UCSD-AML1 (cell line): ENCODE measurements around the gene SH2D2A.
A peak's percentile ranks its signal among the peaks of the same experiment; 100 is the strongest.

Experiments used
- DNase-seq: peaks from one replicate; lab custom pipeline; 2025; ENCODE audit not compliant: unreplicated experiment; lab: John Stamatoyannopoulos, UW

Gene SH2D2A

DNA sequence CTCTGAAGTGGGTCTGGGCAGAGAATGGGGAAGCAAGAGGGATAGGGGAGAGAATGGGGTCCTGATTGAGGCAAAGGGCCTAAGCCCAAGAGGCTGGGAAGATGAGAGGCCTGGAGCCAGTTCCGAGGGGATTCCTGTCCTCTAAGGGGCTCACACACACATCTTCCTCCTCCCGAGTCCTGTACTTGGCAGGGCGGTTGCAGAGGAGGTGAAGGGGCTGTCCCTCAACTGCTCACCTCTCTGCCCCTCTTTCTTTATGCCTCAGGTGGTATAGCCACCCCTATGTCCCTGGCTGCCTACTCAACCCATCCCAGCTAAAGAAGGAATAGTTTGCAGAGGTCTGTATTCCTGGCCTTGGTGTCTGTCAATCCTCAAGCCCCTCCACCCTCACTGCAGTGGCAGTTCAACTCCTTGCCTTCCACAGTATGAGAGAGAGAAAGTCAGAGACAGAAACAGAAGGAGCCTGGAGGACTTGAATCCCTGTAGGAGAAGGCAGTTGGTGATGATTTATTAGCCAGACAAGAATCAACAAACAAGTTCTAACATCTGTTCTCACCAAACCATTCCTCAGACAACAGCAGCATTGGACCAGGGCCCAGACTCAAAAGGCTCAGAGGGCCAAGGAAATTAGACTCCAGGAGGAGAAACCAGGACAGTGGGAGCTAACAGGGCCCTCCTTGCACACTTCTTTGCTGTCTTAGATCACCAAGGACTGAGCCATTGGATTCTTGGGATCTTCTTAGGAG lies 10.7 kb downstream of the SH2D2A start:
- DNase-seq: no peak

DNA sequence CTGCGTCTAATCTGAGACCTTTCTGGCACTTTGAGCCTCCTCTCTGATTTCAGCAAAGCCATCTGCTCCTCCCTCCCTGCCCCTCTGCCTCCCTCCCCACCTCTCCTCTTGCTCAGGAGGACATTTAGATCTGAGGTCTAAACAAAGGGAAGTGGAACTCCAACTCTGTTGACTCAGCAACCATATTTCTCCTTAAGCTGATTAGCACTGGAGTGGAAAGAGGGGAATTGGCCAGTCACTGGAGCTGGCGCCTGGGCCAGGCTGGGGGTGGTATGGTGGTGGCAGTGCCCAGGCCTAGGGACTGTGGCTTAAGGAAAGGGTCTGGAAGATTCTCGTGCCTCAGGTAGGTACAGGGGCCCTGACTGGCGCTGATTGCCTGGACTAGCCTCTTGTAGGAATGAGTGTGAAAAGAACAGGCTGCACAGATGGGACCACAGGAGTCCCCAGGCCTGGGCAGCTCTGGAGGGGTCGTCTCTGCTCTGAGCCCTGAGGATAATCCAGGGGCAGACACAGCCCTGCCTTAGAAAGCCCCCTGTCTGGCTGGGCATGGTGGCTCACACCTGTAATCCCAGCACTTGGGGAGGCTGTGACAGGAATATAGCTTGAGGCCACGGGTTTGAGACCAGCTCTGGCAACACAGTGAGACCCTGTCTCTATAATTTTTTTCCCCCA lies 11.9 kb downstream of the SH2D2A start:
- DNase-seq: peak; percentile 54

DNA sequence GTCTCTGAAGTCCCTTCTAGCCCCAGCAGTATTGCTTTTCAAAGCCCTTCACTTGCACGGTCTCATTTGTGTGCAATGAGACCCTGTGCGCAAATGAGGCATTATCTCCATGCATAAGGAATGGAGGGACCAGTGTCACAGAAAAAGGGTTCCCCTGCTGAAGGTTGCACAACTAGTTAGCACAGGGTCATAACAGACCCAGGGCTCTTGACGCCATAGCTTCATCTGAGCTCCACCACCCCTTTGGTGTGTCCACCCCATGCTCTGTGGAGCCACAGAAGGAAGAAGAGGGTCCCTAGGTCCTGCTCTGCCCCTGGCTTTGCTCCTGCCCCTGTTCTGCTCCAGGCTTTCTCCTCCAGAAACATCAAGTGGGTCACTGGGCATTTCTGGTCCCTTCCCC lies 12.6 kb downstream of the SH2D2A start:
- no peak for DNase-seq

DNA sequence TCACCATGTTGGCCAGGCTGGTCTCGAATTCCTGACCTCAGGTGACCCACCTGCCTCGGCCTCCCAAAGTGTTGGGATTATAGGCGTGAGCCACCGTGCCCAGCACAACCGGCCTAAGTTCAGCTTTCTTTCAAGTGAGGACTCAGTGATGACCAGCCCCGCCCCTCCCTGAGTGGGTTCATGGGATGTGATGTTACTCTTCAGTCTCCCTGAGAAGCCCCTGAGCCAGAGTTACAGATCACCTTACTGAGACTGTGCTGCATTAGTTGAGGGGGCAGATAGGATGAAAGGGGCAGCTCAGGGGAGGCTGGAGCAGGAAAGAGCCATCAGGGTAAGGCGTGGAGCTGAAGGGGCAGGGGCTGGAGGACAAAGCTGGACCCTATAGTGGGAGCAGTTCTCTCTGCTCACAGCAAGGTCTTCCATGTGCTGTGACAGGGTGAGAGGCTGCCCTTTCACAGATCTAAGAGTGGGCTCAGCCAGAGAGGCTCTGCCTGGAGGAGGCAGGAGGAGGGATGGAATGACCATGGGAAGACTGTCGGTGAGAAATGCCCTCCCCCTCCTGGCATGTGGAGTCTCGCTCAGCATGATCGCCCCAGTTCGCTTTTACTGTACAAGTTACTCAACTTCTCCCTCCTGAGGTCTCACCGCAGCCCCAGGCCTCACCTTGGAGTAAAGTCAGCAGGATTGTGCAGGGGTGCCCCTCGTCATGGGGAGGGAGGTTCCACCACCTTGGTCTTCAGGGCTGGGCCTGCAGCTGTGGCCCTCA lies 13.4 kb downstream of the SH2D2A start:
- DNase-seq: no peak

DNA sequence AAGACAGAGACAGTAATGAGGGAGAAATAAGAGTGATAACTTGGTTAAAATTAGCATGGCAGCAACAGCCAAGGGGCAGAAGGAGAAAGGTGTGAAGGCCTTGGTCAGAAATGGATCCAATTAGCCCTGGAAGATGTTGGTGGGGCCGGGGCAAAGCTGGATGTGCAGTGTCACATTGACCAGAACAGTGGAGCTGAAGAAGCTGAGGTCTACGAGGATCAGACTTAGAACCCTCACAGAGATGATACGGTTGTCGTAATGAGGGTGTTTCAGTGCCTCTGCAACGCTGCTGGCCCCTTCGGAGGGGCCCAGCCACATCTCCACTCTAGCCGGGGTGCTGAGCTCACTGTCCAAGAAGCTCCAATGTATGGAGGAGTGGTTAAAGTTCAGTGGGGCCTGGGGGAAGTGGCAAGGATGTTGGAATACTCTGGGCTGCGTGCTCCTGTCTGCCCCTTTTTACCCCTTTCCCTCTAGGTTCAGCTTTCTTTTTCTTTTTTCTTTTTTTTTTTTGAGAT lies 14.2 kb downstream of the SH2D2A start:
- DNase-seq: no peak

DNA sequence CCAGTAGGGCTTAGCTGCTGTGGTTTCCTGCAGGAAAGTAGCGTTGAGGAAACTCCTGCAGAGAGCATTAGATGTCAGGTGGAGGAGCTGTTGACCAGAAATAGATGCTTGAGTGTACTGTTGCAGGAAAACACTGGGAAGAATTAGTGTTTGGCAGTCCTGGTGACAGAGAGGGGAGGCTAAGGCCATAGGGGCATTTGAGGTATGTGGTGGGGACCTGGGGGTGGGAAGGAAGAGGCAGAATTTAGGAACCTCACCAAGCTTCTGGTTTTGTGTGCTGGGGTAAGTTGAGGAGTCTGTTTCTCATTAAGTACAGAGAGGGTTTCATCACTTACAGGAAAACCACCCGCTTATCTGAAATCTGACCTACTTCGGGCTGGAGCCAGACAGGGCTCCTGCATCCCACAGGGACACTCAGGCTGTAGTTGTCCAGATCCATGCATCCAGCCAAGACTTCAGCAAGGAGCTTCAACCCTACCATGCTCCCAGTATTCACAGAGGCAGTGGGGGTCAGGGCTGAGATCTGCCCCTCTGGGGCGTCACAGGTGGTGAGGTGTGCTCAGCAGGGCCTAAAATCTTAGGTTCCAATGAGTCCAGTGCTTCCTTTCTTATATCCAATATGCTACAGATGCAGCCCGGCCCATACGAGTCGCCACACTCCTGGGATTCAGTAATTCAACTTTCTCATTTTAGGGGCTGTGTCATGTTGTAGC lies 15.1 kb downstream of the SH2D2A start:
- DNase-seq: peak; percentile 46

DNA sequence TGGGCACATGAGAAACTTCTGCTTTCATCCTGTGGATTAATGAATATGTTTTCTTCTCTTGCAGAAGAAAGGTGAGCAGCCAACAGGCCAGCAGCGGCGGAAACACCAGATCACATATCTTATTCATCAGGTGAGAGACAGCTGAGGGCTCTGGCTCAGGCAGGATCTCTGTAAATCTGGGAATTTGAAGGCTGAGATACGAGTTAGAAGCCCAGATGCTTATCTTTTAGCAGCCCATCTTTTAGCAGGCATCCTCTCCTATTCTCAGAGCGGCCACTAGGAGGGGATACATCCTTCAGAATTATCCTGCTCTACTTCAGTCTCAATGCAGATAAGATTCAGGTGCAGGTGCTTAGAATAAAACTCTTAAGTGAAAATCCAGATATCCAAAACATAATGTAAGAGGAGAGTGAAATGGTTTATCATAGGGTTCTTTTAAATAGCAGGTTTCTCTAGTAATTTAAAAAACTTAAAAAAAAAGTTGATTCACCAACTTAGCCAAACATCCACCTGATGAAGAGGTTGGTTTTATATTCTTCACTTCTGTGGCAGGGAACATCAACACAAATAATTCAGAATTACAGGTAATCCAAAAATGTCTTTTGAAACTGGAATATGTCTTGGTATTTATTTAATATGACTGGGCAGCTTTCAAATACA lies 19.3 kb downstream of the SH2D2A start:
- DNase-seq: no peak

DNA sequence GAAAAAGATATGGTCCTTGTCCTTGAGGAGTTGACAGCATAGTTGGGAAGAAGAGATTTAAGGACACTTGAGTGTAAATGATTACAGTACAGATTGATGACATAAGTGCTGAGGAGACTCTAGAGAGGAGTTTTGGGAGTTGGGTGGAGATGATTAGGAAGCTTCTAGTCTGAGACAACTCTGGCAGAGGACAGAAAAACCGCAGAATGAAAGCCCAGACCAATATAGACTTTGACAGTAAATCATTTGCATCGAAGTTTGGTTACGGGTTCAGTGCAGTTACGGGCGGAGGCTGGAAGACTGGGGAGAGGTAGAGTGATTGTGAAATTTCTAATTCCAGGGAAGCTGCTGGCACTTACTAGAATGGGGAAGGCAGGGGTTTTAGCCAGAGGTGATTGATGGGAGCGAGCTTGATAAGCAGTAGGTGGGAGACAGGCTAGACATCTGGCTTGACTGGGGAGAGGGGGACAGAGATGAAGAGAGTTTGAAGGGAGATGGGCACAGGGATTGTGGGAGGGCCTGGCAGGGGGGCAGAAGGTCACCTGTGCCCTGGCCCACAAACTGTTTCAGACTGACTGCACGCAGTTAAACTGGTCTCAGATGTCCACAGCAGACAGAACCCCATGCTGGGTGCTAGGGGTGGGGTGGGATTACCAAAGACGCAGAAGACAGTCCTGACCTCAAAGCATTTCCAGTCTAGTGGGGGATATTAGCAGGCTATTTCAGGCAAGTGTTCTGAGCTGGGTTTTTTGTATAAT lies 20.1 kb downstream of the SH2D2A start:
- no peak for DNase-seq

DNA sequence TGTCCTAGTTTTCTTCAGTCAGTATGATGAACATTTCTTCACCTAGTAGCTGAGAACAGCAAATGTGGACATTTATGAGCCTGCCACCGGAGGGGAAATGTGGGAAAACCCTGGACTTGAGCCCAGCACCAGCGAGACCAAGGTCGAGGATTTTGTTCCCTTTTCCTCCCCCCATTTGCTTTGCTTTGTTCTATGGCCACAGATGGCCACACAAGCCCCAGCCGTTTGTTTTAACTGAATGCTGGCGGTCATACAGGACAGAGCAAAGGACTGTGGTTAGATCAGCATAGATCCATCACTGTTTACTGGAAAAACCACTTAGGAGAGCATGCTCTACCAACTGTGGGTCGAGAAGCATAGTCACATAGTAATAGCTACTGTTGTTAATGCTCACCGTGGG lies 20.9 kb downstream of the SH2D2A start:
- no peak for DNase-seq

DNA sequence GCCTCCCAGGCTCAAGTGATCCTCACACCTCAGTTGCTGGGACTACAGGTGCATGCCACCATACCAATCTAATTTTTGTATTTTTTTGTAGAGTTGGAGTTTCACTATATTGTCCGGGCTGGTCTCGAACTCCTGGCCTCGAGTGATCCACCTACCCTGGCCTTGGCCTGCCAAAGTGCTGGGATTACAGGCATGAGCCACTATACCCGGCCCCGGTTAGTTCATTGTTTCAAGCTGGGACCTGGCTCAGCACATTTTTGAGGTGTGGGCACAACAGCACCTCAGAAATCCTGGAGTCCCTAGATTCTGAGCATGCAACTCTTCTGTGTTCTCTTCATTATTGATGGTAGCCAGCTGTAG lies 21.3 kb downstream of the SH2D2A start:
- DNase-seq: no peak

DNA sequence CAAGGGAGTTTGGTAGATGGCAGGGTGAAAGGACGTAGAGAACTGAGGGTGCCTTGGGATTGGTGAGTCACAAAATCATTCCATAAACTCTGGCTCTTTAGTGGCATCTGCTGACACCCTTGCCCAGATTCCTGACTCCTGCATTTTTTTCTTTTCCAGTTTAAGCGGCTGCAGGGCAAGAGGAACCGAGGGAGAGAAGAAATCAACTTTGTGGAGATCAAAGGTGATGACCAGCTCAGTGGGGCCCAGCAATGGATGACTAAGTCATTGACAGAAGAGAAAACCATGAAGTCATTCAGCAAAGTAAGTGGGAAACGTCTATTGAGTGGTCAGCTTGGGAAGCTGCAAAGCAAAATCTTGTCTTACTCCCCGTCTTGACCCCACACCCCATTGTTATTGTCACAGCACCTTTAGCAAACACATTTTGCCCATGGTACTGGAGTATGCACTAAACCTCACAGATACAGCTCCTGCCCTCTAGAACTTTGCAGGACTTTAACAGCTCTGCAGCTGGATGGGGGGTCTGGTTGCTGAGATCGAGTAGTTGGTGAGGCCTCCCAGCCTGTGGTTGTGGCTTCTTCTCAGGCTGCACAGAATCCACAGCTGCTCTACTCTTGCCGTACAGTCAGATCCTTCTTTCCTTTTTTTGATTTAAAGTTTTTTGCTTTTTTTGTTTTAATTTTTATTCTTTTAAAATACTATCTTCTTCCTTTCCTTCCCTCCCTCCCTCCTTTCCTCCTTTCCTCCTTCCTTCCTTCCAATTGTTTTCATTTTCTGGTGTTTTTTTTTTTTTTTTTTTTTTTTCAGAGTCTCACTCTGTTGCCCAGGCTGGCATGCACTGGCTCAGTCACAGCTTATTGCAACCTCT lies 21.9 kb downstream of the SH2D2A start:
- no peak for DNase-seq

DNA sequence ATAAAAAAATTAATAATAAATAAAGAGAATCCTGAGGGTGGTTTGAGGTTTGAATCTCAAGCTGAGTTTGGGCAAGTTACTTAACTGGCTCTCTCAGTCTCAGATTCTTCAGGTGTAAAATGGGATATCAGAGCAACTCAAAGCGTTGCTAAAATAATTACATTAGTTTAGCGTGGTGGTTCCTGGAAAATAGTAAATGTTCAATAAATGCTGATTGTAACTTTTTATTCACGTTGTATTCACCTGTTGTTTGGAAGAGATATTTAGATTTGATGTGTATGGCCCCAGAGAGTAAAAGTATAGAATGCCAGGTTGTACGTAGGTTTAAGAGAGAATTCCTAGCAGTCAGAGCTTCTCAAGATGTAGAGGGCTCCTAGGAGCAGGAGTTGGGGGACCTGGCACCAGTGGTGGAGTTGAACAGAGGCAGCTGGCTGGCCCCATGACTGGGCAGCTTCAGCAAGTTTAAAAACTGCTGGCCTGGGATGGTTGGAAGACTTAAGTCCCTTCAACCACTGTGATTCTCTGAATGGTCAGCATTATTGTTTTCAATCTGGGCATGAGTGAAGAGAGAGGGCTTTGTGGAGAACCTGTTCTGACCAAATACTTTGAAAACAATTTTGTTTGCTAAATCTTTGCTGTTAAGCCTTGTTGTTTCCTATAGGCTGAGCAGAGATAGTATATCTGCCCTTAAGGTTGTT lies 26.9 kb downstream of the SH2D2A start:
- no peak for DNase-seq

DNA sequence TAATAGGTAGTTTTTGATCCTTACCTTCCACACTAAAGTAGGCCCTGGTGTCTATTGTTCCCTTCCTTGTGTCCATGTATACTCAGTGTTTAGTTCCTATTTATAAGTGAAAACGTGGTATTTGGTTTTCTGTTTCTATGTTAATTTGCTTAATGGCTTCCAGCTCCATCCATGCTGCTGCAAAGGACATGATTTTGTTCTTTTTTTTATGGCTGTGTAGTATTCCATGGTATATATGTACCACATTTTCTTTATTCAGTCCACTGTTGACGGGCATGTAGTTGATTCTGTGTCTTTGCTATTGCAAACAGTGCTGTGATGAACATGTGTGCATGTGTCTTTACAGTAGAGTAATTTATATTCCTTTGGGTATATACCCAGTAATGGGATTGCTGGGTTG lies 28.5 kb downstream of the SH2D2A start:
- no peak for DNase-seq

DNA sequence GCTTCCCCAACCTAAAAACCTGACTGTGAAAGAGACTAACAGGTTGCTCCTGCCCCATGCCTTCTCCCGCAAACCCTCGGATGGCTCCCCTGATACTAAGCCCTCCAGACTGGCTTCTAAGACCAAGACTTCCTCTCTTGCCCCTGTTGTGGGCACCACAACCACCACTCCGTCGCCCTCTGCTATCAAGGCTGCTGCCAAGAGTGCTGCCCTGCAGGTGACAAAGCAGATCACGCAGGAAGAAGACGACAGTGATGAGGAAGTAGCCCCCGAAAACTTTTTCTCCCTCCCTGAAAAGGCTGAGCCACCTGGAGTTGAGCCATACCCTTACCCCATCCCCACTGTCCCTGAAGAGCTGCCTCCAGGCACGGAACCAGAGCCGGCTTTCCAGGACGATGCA lies 30.0 kb downstream of the SH2D2A start:
- DNase-seq: no peak

DNA sequence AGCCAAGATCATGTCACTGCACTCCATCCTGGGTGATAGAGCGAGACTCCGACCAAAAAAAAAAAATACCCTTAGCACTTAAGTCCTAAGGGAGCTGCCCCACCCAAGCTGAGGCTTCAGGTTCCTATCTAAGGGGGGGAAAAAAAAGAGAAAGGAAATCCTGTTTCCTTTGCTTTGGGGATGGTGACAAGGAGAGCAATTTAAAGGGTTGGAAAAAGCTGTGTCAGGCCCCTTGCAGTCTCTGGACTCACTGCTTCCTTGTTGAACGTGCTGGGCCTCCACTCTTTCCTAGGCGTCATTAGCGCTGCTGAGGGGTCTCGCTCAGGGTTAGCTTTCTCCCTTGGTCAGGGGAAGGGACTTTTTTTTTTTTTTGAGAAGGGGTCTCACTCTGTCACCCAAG lies 31.2 kb downstream of the SH2D2A start:
- DNase-seq: no peak

DNA sequence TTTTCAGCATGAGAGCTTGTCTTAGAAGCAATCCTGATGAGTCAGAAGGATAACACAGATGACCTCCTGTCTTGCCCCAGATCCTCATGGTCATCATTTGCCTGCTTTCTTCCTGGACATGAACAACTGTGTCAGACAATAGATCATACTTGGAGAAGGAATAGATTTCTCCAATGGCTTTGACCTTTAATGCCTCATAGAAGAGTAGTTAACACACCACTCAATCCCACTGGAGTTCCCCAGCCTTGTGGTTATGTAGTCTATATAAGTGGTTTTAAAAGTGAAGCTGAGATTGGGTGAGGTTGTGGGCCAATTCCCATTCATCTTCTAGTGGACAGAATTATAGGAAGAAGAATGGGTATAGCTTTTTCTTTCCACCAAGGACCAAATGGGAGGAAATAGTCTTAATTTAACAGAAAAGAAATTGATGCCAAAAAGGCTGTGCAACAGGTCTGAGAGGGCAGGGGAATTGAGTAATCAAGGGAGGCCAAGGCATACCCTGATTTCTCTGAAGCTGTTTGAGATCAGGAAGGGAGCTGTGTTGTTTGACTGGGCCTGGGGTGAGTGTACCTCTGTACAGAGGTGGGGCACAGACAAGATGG lies 35.0 kb downstream of the SH2D2A start:
- DNase-seq: no peak

DNA sequence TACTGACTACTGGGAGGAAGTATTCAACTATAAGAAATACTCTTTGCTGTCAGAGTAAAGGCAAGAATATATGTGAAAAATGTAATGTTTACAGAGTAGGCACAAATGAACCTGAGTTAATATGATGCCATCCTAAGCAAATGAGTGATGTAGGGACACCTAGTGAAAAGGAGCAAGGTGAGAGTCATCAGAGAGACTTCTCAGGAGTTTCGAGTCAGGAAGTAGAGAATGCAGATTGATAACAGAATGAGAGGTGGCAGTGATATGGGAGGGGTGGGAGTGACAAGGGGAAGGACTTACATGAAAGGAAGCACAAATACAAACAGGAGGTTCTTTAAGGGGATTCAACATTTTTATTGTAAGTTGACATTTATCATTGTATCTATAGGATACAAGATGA lies 39.1 kb downstream of the SH2D2A start:
- no peak for DNase-seq

DNA sequence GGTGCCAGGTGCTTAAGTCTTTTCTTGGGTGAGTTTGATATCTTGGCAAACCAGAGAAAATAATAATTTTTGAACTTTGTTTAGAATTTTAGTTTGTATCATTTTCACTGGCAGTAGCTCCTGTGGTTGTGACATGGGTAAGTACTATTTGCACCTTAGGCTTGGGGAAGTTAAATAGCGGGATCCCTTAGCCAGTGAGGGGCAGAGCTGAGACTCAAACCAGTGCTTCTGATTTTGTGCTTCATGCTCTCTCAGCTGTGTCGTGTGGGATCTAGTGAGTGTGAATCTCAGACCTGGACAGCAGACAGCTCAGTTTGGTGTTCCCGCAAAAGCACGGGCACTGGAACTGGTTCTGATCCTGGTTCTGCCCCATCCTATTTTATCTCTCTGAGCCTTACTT lies 39.7 kb downstream of the SH2D2A start:
- DNase-seq: no peak
